GM12891 (cell line): ENCODE data around the gene IRF8.

Experiments used
- POLR2A ChIP-seq: IDR thresholded peaks from 2 replicates; pipeline ENCODE4 v1.6.1; 2011; ENCODE audit warnings: low read depth, low read length, control low read depth
- SPI1 ChIP-seq: IDR thresholded peaks from 2 replicates; pipeline ENCODE4 v1.6.1; 2011; ENCODE audit warnings: low read depth, low read length, control low read depth

DNA sequence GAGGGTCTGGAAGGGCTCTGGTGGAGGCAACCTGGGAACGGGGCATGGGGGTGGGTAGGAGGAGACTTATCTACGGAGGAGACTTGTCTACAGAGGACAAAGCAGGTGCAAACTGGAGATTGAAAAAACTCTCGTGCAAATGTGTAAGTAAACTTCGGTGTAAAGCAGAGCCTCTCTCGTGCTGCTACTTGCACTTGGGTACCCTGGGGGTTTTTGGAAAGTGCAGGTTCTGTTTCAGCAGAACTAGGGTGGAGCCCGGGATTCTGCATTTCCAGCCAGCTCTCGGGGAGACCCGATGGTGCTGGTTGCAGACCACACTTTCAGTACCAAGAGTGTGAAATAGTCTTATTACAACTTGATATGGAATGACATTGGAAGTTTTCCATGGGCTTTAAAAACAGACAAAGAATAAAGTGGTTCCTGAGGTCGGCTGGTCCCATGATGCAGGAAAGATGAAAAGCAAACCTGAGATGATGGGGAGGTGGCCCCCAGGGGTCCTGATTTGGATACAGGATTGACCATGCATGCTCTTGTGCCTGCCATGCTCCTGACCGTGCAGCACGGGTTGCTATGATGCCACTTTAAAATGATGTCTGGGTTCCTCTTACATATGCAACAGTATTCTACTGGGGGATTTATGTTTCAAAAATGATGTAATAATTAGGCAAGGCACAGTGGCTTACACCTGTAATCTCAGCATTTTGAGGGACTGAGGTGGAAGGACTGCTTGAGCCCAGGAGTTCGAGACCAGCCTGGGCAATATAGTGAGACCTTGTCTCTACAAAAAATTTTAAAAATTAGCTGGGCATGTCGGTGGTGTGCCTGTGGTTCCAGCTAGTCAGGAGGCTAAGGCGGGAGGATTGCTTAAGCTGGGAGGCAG, 69.3 kb downstream of the IRF8 start:
- no peak for TF ChIP-seq POLR2A
- TF ChIP-seq SPI1 = no peak
